ENCODE results near the gene RFT1.
A peak's percentile ranks its signal among the peaks of the same experiment; 100 is the strongest.

The RFT1 gene

GRCh38 chr3:53045518-53046170, 84.6 kb downstream of the RFT1 start, which contains the start of gene SFMBT1:
Gene SFMBT1 (minus strand): TSS chr3:53046073. CDS start chr3:52969128, 76,945 bp downstream.
- no peak for TF ChIP-seq PPARA (CRISPR knock-in tag; IDR thresholded peaks at IDR 0.05; ENCODE audit: borderline replicate concordance)
- no peak for TF ChIP-seq SNAI2 (CRISPR knock-in tag; IDR thresholded peaks at IDR 0.05)
- no peak for TF ChIP-seq OSR1 (CRISPR knock-in tag; IDR thresholded peaks at IDR 0.05)
- no peak for TF ChIP-seq ZNF70 (CRISPR knock-in tag; IDR thresholded peaks at IDR 0.05)
- no peak for TF ChIP-seq ZNF8 (CRISPR knock-in tag; IDR thresholded peaks at IDR 0.05)
- no peak for TF ChIP-seq TOX (CRISPR knock-in tag; IDR thresholded peaks at IDR 0.05; ENCODE audit: borderline replicate concordance)
- TF ChIP-seq, protein P1, sequence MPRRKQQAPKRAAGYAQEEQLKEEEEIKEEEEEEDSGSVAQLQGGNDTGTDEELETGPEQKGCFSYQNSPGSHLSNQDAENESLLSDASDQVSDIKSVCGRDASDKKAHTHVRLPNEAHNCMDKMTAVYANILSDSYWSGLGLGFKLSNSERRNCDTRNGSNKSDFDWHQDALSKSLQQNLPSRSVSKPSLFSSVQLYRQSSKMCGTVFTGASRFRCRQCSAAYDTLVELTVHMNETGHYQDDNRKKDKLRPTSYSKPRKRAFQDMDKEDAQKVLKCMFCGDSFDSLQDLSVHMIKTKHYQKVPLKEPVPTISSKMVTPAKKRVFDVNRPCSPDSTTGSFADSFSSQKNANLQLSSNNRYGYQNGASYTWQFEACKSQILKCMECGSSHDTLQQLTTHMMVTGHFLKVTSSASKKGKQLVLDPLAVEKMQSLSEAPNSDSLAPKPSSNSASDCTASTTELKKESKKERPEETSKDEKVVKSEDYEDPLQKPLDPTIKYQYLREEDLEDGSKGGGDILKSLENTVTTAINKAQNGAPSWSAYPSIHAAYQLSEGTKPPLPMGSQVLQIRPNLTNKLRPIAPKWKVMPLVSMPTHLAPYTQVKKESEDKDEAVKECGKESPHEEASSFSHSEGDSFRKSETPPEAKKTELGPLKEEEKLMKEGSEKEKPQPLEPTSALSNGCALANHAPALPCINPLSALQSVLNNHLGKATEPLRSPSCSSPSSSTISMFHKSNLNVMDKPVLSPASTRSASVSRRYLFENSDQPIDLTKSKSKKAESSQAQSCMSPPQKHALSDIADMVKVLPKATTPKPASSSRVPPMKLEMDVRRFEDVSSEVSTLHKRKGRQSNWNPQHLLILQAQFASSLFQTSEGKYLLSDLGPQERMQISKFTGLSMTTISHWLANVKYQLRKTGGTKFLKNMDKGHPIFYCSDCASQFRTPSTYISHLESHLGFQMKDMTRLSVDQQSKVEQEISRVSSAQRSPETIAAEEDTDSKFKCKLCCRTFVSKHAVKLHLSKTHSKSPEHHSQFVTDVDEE (CRISPR knock-in tag; IDR thresholded peaks at IDR 0.05), result no peak
- TF ChIP-seq GLIS3 (CRISPR knock-in tag; IDR thresholded peaks at IDR 0.05), result no peak
- no peak for TF ChIP-seq ZFP30 (CRISPR knock-in tag; IDR thresholded peaks at IDR 0.05)
- no peak for TF ChIP-seq ISL1 (CRISPR knock-in tag; IDR thresholded peaks at IDR 0.05)
- no peak for TF ChIP-seq ARNTL (CRISPR knock-in tag; IDR thresholded peaks at IDR 0.05; ENCODE audit: borderline replicate concordance, low read depth)
- no peak for TF ChIP-seq ZFP3 (CRISPR knock-in tag; IDR thresholded peaks at IDR 0.05)
- no peak for TF ChIP-seq CREB5 (CRISPR knock-in tag; IDR thresholded peaks at IDR 0.05; ENCODE audit: low read depth)
- no peak for TF ChIP-seq ESRRG (CRISPR knock-in tag; IDR thresholded peaks at IDR 0.05)
- ATAC-seq, result peak; percentile 24

DNA sequence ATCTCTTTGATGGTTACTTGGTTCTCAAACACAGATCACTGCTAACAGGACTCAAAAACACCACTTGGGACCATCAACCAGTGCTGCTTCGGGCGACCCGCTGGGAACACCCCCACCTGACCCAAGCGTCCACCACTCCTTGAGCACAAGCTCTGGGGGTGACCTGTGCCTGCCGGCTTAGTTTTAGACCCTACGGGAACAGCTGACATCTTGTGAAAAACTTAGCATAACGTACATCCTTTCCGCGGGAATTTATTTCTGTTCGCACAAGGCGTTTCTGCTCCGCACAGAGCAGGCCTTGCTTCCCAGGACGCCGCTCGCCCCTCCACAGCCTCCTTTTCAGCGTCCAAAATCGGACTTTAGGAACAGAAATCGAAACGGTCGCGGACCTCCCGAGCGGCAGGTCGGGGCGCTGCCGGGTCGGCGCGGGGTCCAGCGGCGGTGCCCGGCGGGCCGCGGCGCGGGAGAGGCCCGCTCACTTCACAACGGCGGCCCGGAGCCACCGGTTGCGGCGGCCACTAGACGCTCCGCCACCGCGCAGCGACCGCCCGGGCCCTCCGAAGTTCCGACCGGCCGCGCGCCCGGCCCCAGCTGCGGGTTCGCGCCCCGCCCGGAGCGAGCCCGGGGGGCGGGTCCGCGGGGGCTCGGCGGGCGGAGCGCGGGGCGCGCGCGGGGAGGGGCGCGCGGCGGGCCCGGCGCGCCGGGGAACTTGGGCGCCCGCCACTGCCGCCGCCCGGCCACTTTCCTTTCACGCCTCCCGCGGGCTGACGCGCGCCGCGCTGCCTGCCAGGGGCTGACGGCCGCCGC, 85.3 kb downstream of the RFT1 start:
- peak; percentile 34 for ATAC-seq
- TF ChIP-seq ESRRG (CRISPR knock-in tag; IDR thresholded peaks at IDR 0.05), result no peak
- TF ChIP-seq OSR1 (CRISPR knock-in tag; IDR thresholded peaks at IDR 0.05), result no peak
- TF ChIP-seq BACH2 (CRISPR knock-in tag; IDR thresholded peaks at IDR 0.05; ENCODE audit: borderline replicate concordance), result no peak
- no peak for TF ChIP-seq POU6F1 (CRISPR knock-in tag; IDR thresholded peaks at IDR 0.05; ENCODE audit: borderline replicate concordance, low read depth)
- TF ChIP-seq ZNF565 (CRISPR knock-in tag; conservative IDR thresholded peaks at IDR 0.05; ENCODE audit: low read depth), result no peak
- no peak for TF ChIP-seq ZNF8 (CRISPR knock-in tag; IDR thresholded peaks at IDR 0.05)
- no peak for TF ChIP-seq ZFP30 (CRISPR knock-in tag; IDR thresholded peaks at IDR 0.05)
- TF ChIP-seq CSDC2 (CRISPR knock-in tag; IDR thresholded peaks at IDR 0.05), result no peak
- no peak for TF ChIP-seq RARB (CRISPR knock-in tag; IDR thresholded peaks at IDR 0.05)
- no peak for TF ChIP-seq ISL1 (CRISPR knock-in tag; IDR thresholded peaks at IDR 0.05)
- TF ChIP-seq ZFP3 (CRISPR knock-in tag; IDR thresholded peaks at IDR 0.05), result no peak
- no peak for TF ChIP-seq PATZ1 (CRISPR knock-in tag; IDR thresholded peaks at IDR 0.05; ENCODE audit: borderline replicate concordance)
- TF ChIP-seq CREB5 (CRISPR knock-in tag; IDR thresholded peaks at IDR 0.05; ENCODE audit: low read depth), result no peak
- no peak for TF ChIP-seq GLIS3 (CRISPR knock-in tag; IDR thresholded peaks at IDR 0.05)
- no peak for TF ChIP-seq PPARA (CRISPR knock-in tag; IDR thresholded peaks at IDR 0.05; ENCODE audit: borderline replicate concordance)
- no peak for TF ChIP-seq SNAI2 (CRISPR knock-in tag; IDR thresholded peaks at IDR 0.05)
- TF ChIP-seq, protein P1 (CRISPR knock-in tag; IDR thresholded peaks at IDR 0.05), result no peak
